BE2C (cell line): Measurements from ENCODE around the gene HRG.
A peak's percentile ranks its signal among the peaks of the same experiment; 100 is the strongest.

Experiments
- DNase-seq: peaks from one replicate; pipeline ENCODE4 v3.0.0-alpha.2; 2020
- H3K27me3 ChIP-seq: fragments of 250-450 bp; sonication (Bioruptor Pico); 2 replicates; pipeline ENCODE4 v1.5.1; 2020; ENCODE audit warnings: mild to moderate bottlenecking
- H3K36me3 ChIP-seq: fragments of 250-450 bp; sonication (Bioruptor Pico); 2 replicates; pipeline ENCODE4 v1.5.1; 2020; ENCODE audit warnings: mild to moderate bottlenecking
- H3K4me1 ChIP-seq: fragments of 250-450 bp; sonication (Bioruptor Pico); 2 replicates; pipeline ENCODE4 v1.5.1; 2020
- H3K4me3 ChIP-seq: 2 replicates; pipeline ENCODE4 v1.5.1; 2011; ENCODE audit warnings: low read depth, low read length
- H3K9me3 ChIP-seq: fragments of 250-450 bp; sonication (Bioruptor Pico); 2 replicates; pipeline ENCODE4 v1.5.1; 2020
- CTCF ChIP-seq: IDR thresholded peaks from 2 replicates; pipeline ENCODE4 v1.5.1; 2012; ENCODE audit warnings: mild to moderate bottlenecking, low read depth, low read length

Gene HRG

GRCh38 chr3:186648851-186649250 is 17.0 kb upstream of the HRG start:
- H3K4me1 ChIP-seq, result peaks cover 14% of the 10 kb centered on the region
- H3K4me3 ChIP-seq, result no peak overlapping the region
- no peak for DNase-seq
- TF ChIP-seq CTCF, result no peak
- no peaks in the 10 kb centered on the region for H3K36me3 ChIP-seq
- peaks cover 36% of the 10 kb centered on the region for H3K27me3 ChIP-seq
- no peaks in the 10 kb centered on the region for H3K9me3 ChIP-seq

GRCh38 chr3:186651678-186652215 is 14.1 kb upstream of the HRG start:
- TF ChIP-seq CTCF, result no peak
- H3K36me3 ChIP-seq, result no peaks in the 10 kb centered on the region
- H3K27me3 ChIP-seq, result peaks cover 11% of the 10 kb centered on the region
- H3K9me3 ChIP-seq, result no peaks in the 10 kb centered on the region
- DNase-seq, result no peak
- no peak overlapping the region for H3K4me3 ChIP-seq
- peaks cover 17% of the 10 kb centered on the region for H3K4me1 ChIP-seq

- H3K27me3 ChIP-seq, result peaks cover 8% of the 10 kb centered on the region
- no peaks in the 10 kb centered on the region for H3K36me3 ChIP-seq
- TF ChIP-seq CTCF, result no peak
- H3K4me3 ChIP-seq, result no peak overlapping the region
- peaks cover 17% of the 10 kb centered on the region for H3K4me1 ChIP-seq
- peak; percentile 66 for DNase-seq
- H3K9me3 ChIP-seq, result no peaks in the 10 kb centered on the region
These were observed 12.6 kb upstream of the HRG start for GRCh38 chr3:186653080-186653707.

GRCh38 chr3:186653984-186654383 is 11.8 kb upstream of the HRG start:
- peaks cover 17% of the 10 kb centered on the region for H3K4me1 ChIP-seq
- peak; percentile 39 for DNase-seq
- peak; percentile 12 for TF ChIP-seq CTCF

GRCh38 chr3:186663361-186664118 is 2.3 kb upstream of the HRG start:
- Histone ChIP-seq H3K36me3 (no peaks in the 10 kb centered on the region), H3K4me3 (no peak overlapping the region), H3K27me3 (peaks cover 36% of the 10 kb centered on the region), H3K9me3 (no peaks in the 10 kb centered on the region), H3K4me1 (no peaks in the 10 kb centered on the region)
- DNase-seq, result no peak
- no peak for TF ChIP-seq CTCF

More at GRCh38 chr3:186653984-186654383, 11.8 kb upstream of the HRG start:
- H3K9me3 ChIP-seq, result no peaks in the 10 kb centered on the region
- peaks cover 5% of the 10 kb centered on the region for H3K27me3 ChIP-seq
- no peaks in the 10 kb centered on the region for H3K36me3 ChIP-seq
- no peak overlapping the region for H3K4me3 ChIP-seq

GRCh38 chr3:186664119-186664495 is 1.7 kb upstream of the HRG start:
- Histone ChIP-seq H3K36me3 (no peaks in the 10 kb centered on the region), H3K4me3 (no peak overlapping the region), H3K4me1 (no peaks in the 10 kb centered on the region), H3K27me3 (peaks cover 36% of the 10 kb centered on the region), H3K9me3 (no peaks in the 10 kb centered on the region)
- no peak for TF ChIP-seq CTCF
- DNase-seq, result no peak
